GM19455 (cell line): ENCODE measurements around the gene PARVG.

Source experiments
- ATAC-seq: cut with Tn5 transposase; IDR thresholded peaks from one replicate; pipeline ENCODE4 v1.9.1; 2021; ENCODE audit not compliant: unreplicated experiment

The PARVG gene, protein sequence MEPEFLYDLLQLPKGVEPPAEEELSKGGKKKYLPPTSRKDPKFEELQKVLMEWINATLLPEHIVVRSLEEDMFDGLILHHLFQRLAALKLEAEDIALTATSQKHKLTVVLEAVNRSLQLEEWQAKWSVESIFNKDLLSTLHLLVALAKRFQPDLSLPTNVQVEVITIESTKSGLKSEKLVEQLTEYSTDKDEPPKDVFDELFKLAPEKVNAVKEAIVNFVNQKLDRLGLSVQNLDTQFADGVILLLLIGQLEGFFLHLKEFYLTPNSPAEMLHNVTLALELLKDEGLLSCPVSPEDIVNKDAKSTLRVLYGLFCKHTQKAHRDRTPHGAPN

DNA sequence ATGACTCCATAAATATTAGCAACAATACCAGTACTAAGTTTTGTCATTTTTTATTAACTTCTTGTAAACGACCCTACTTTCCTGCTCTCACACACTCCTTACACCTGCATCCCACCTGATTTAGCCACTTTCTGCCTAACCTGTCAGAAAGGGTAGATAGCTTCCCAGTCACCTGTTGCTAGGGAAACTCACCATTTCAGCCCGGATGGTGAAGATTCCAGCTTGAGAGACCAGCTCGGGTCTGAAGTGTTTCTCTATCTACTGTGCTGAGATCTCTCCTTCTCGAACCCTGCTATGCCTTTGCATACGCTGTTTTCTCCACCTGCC, at the start of gene PARVG:
Gene PARVG, plus strand, starts transcription at position 220 of the 327 bp plus-strand sequence. CDS start 2,405 bp downstream, outside the sequence.
- no peak for ATAC-seq

- no peak for ATAC-seq
These were observed 49.3 kb upstream of the PARVG start for GRCh38 chr22:44131412-44131811.

- ATAC-seq: no peak
These were observed 48.6 kb upstream of the PARVG start for GRCh38 chr22:44131989-44132685.

GRCh38 chr22:44132724-44133123, 48.0 kb upstream of the PARVG start:
- ATAC-seq: no peak

GRCh38 chr22:44133161-44133560, 47.6 kb upstream of the PARVG start:
- ATAC-seq: no peak

- ATAC-seq: no peak
These were observed 46.7 kb upstream of the PARVG start for GRCh38 chr22:44133901-44134571.

- no peak for ATAC-seq
These were observed 44.6 kb upstream of the PARVG start for GRCh38 chr22:44136112-44136511.

- ATAC-seq: no peak
These were observed 43.9 kb upstream of the PARVG start for GRCh38 chr22:44136786-44137185.

- ATAC-seq: no peak
These were observed 43.3 kb upstream of the PARVG start for GRCh38 chr22:44137415-44137814.

DNA sequence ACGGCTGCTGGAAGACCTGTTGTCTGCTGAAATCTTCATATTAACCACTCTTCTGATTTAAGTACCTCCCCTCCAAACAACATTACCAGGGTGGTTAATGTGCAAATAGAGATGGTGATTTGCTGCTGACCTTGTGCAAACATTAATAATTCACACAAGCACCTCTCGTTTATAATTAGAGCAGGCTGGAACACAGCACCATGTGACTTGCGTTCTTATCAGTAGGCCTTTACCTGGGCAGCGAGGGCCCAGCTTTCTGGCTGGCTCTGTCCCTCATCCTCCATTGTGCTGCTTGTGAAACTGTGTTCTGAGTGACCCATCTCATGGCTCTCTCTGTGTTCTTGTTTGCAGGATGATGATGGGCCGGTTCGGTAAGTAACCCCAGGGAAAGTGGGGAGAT, 41.0 kb upstream of the PARVG start:
- no peak for ATAC-seq

DNA sequence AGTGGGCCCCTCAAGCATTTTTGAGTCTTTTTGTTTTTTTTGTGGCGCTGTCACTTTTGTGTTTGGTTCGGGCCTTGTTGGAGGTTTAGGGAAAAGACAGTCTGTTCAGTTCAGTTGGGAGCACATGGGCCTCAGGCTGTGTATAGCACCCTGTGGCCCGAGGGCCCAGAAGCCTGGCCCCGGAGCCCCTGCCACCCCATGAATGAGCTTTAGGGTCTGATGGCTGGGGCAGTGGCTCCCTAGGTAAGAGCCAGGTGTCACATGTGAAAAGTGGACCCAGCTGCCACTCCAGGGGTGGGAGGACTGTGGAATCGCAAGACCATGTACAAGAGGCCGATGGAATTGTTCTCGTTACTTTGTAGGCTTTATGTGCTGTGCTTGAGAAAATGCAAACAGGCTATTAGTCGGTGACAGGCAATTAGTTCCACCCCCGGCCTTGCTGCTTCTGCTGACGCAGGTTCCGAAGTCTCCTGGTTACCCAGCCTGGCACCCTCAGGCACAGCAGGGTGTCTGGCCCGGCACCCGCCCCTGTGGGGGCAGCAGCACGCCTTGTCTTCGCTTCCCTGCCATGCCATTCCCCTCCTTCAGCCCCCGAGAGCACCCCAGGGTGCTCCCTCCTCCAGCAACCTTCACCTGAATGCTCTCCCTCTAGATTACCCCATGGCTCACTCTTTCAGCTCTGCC, 38.2 kb upstream of the PARVG start:
- ATAC-seq: no peak

DNA sequence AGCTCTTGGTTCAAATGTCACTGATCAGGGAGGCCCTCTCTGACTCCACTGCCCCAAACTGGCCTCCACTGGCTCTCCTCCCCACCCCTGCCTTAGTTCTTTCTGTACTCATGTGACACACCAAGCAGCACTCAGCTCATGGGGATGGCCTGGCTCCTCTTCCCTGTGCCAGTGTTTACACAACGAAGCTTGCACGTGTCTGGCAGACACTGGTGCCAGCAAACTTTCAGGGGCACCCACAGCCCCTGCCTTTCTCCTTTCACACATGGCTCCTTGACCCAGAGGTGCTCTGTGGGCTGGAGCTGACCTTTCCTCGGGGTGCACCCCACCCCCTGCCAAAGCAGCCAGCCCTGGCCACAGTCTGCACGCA, 37.6 kb upstream of the PARVG start:
- ATAC-seq: no peak

DNA sequence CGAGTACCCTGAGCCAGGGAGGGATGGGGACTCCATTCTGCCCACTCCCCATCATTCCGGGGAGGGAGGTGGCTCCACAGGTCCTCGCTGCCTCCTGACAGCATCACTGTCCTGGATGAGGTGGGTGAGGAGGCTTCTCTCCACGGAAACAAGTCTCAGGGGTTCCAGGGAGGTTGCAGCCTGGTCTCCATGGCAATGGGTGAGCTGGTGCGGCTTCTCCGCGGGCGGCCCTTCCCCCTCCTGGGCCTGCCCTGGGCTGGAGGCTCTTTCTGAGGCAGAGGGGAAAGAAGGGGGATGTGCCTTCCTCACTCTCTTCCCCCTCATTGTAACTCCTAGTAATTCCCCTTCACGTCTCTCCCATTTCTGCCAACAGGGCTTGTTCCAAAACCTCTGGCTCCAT, 37.1 kb upstream of the PARVG start:
- ATAC-seq: no peak

- ATAC-seq: no peak
These were observed 36.6 kb upstream of the PARVG start for GRCh38 chr22:44144046-44144569.

GRCh38 chr22:44145544-44145943, 35.2 kb upstream of the PARVG start:
- ATAC-seq: no peak

DNA sequence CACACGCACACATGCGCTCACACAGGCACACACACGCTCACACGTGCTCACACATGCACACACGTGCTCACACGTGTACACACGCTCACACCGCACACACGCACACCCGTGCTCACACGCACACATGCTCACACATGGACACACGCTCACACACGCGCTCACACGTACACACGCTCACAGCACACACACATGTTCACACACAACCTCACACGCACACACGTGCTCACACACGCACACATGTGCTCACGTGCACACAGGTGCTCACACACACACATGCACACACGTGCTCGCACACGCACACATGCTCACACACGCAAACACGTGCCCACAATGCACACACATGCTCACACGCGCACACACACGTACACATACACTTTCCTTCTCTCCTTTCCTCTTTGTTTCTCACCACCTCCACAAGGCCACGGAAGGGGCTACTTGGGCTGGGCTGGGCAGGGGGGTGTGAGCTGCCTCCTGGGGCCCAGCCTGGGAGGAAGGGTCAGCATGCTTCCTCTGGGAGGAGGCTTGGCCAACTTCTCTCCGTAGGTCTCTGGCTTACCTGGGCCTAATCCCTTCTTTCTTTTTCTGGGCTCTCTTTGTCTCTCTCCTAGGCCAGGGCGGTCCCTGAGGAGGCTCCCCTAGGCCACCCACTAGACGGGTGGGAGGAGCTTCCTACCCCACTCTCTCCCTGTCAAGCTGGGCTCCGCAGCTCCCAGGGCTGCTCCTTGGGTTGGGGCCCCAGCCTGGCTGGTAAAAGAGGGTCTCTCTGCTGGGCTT, 34.5 kb upstream of the PARVG start:
- ATAC-seq: no peak

GRCh38 chr22:44147008-44147645, 33.6 kb upstream of the PARVG start:
- no peak for ATAC-seq

GRCh38 chr22:44147821-44148574, 32.7 kb upstream of the PARVG start:
- no peak for ATAC-seq

GRCh38 chr22:44151676-44152075, 29.0 kb upstream of the PARVG start:
- ATAC-seq: no peak
